IPS DF 4.7 (cell line): ENCODE measurements around the gene NOL9.
"Not testable (repeated sequence)": the region's sequence is repeated elsewhere in the genome, so short reads cannot be mapped to it uniquely, and the experiment has no call there.

ENCODE experiments used
- DNase-seq: peaks from one replicate; pipeline ENCODE4 v3.0.0-alpha.2; 2013; ENCODE audit warnings: low spot score; ENCODE audit errors: extremely low read depth

NOL9 gene

GRCh38 chr1:6574025-6574620, 19.8 kb upstream of the NOL9 start:
- no peak for DNase-seq

- no peak for DNase-seq
Observed at GRCh38 chr1:6572653-6573383, 18.5 kb upstream of the NOL9 start.

- no peak for DNase-seq
Observed at GRCh38 chr1:6570987-6571386, 16.7 kb upstream of the NOL9 start.

- no peak for DNase-seq
Observed at GRCh38 chr1:6570100-6570499, 15.8 kb upstream of the NOL9 start.

- DNase-seq = no peak
Observed at GRCh38 chr1:6569033-6569432, 14.7 kb upstream of the NOL9 start.

- no peak for DNase-seq
Observed at GRCh38 chr1:6560267-6560666, 6.0 kb upstream of the NOL9 start.

- DNase-seq = not testable (repeated sequence)
Observed at GRCh38 chr1:6559161-6559560, 4.8 kb upstream of the NOL9 start.

- no peak for DNase-seq
Observed at GRCh38 chr1:6557597-6557996, 3.3 kb upstream of the NOL9 start.

GRCh38 chr1:6554907-6555778, 830 bp upstream of the NOL9 start, which contains the start of gene TAS1R1:
TAS1R1 (plus strand) TSS chr1:6555307; CDS start chr1:6555374, 67 bp downstream.
- DNase-seq = no peak

- DNase-seq = no peak
Observed at GRCh38 chr1:6547301-6547700, 7.0 kb downstream of the NOL9 start.

GRCh38 chr1:6546326-6546725, 8.0 kb downstream of the NOL9 start:
- DNase-seq = no peak

- DNase-seq = no peak
Observed at GRCh38 chr1:6545276-6546112, 8.8 kb downstream of the NOL9 start.

- no peak for DNase-seq
Observed at GRCh38 chr1:6544831-6545230, 9.5 kb downstream of the NOL9 start.

GRCh38 chr1:6538956-6539355, 15.4 kb downstream of the NOL9 start:
- DNase-seq = no peak

- DNase-seq = no peak
Observed at GRCh38 chr1:6536291-6536690, 18.0 kb downstream of the NOL9 start.

- DNase-seq = no peak
Observed at GRCh38 chr1:6535214-6535613, 19.1 kb downstream of the NOL9 start.

- no peak for DNase-seq
Observed at GRCh38 chr1:6534248-6534822, 20.0 kb downstream of the NOL9 start.

- no peak for DNase-seq
Observed at GRCh38 chr1:6531996-6532395, 22.3 kb downstream of the NOL9 start.

- no peak for DNase-seq
Observed at GRCh38 chr1:6530504-6531160, 23.7 kb downstream of the NOL9 start.

- DNase-seq = no peak
Observed at GRCh38 chr1:6528492-6528891, 25.8 kb downstream of the NOL9 start.
